Measurements from ENCODE around the gene TMEM209.
"Not testable (repeated sequence)": the region's sequence is repeated elsewhere in the genome, so short reads cannot be mapped to it uniquely, and the experiment has no call there.

Gene TMEM209

GRCh38 chr7:130205084-130205947, at the start of gene TMEM209:
TSS of gene TMEM209 (minus strand) at chr7:130205406. CDS start at chr7:130205375, 31 bp downstream.
- peak; percentile 97 for DNase-seq (ENCODE audit: low spot score)

- DNase-seq (ENCODE audit: low spot score): no peak
Measured at GRCh38 chr7:130254555-130254954, 49.3 kb upstream of the TMEM209 start.

GRCh38 chr7:130249626-130250025, 44.4 kb upstream of the TMEM209 start:
- not testable (repeated sequence) for DNase-seq (ENCODE audit: low spot score)

- DNase-seq (ENCODE audit: low spot score): not testable (repeated sequence)
Measured at GRCh38 chr7:130248842-130249241, 43.6 kb upstream of the TMEM209 start.

- not testable (repeated sequence) for DNase-seq (ENCODE audit: low spot score)
Measured at GRCh38 chr7:130246491-130246890, 41.3 kb upstream of the TMEM209 start.

GRCh38 chr7:130243486-130243885, 38.3 kb upstream of the TMEM209 start:
- not testable (repeated sequence) for DNase-seq (ENCODE audit: low spot score)

- DNase-seq (ENCODE audit: low spot score): peak; percentile 70
Measured at GRCh38 chr7:130242198-130243014, 37.2 kb upstream of the TMEM209 start.

- DNase-seq (ENCODE audit: low spot score): no peak
Measured at GRCh38 chr7:130240240-130240639, 35.0 kb upstream of the TMEM209 start.

GRCh38 chr7:130236361-130236760, 31.2 kb upstream of the TMEM209 start:
- not testable (repeated sequence) for DNase-seq (ENCODE audit: low spot score)

- DNase-seq (ENCODE audit: low spot score): no peak
Measured at GRCh38 chr7:130234078-130234477, 28.9 kb upstream of the TMEM209 start.

GRCh38 chr7:130232209-130232608, 27.0 kb upstream of the TMEM209 start:
- no peak for DNase-seq (ENCODE audit: low spot score)

- no peak for DNase-seq (ENCODE audit: low spot score)
Measured at GRCh38 chr7:130231792-130232191, 26.6 kb upstream of the TMEM209 start.

GRCh38 chr7:130229981-130230380, 24.8 kb upstream of the TMEM209 start:
- DNase-seq (ENCODE audit: low spot score): not testable (repeated sequence)

- no peak for DNase-seq (ENCODE audit: low spot score)
Measured at GRCh38 chr7:130228840-130229502, 23.8 kb upstream of the TMEM209 start.

- no peak for DNase-seq (ENCODE audit: low spot score)
Measured at GRCh38 chr7:130227883-130228575, 22.8 kb upstream of the TMEM209 start.

- DNase-seq (ENCODE audit: low spot score): no peak
Measured at GRCh38 chr7:130226333-130226732, 21.1 kb upstream of the TMEM209 start.

- DNase-seq (ENCODE audit: low spot score): not testable (repeated sequence)
Measured at GRCh38 chr7:130224923-130225322, 19.7 kb upstream of the TMEM209 start.

- no peak for DNase-seq (ENCODE audit: low spot score)
Measured at GRCh38 chr7:130224210-130224609, 19.0 kb upstream of the TMEM209 start.

- DNase-seq (ENCODE audit: low spot score): no peak
Measured at GRCh38 chr7:130223646-130224045, 18.4 kb upstream of the TMEM209 start.

- no peak for DNase-seq (ENCODE audit: low spot score)
Measured at GRCh38 chr7:130221746-130222145, 16.5 kb upstream of the TMEM209 start.

- DNase-seq (ENCODE audit: low spot score): no peak
Measured at GRCh38 chr7:130219871-130220270, 14.7 kb upstream of the TMEM209 start.

Measured in left forelimb (tissue), 1 donor.